ENCODE measurements around the gene RAPGEF6.
A peak's percentile ranks its signal among the peaks of the same experiment; 100 is the strongest.
"Not testable (repeated sequence)": the region's sequence is repeated elsewhere in the genome, so short reads cannot be mapped to it uniquely, and the experiment has no call there.

The RAPGEF6 gene

GRCh38 chr5:131431794-131432193, 203.2 kb downstream of the RAPGEF6 start:
- no peak for DNase-seq (ENCODE audit: low read depth in 2 of 2, low spot score in 1 of 2)

- DNase-seq (ENCODE audit: low read depth in 2 of 2, low spot score in 1 of 2), result no peak
These were observed 204.2 kb downstream of the RAPGEF6 start for GRCh38 chr5:131430794-131431193.

GRCh38 chr5:131426011-131426410, 209.0 kb downstream of the RAPGEF6 start:
- no peak for DNase-seq (ENCODE audit: low read depth in 2 of 2, low spot score in 1 of 2)

GRCh38 chr5:131423056-131423455, 212.0 kb downstream of the RAPGEF6 start:
- DNase-seq (ENCODE audit: low read depth in 2 of 2, low spot score in 1 of 2), result no peak

- DNase-seq (ENCODE audit: low read depth in 2 of 2, low spot score in 1 of 2), result no peak
These were observed 215.2 kb downstream of the RAPGEF6 start for GRCh38 chr5:131419877-131420276.

GRCh38 chr5:131418846-131419245, 216.2 kb downstream of the RAPGEF6 start:
- DNase-seq (ENCODE audit: low read depth in 2 of 2, low spot score in 1 of 2), result no peak

GRCh38 chr5:131417240-131417869, 217.7 kb downstream of the RAPGEF6 start:
- peak; percentile 63 to 82 for DNase-seq (ENCODE audit: low read depth in 2 of 2, low spot score in 1 of 2)

- no peak for DNase-seq (ENCODE audit: low read depth in 2 of 2, low spot score in 1 of 2)
These were observed 218.3 kb downstream of the RAPGEF6 start for GRCh38 chr5:131416729-131417128.

GRCh38 chr5:131413605-131414559, 221.1 kb downstream of the RAPGEF6 start:
- DNase-seq (ENCODE audit: low read depth in 2 of 2, low spot score in 1 of 2), result no peak

- DNase-seq (ENCODE audit: low read depth in 2 of 2, low spot score in 1 of 2), result no peak
These were observed 227.9 kb downstream of the RAPGEF6 start for GRCh38 chr5:131406975-131407638.

- no peak for DNase-seq (ENCODE audit: low read depth in 2 of 2, low spot score in 1 of 2)
These were observed 229.0 kb downstream of the RAPGEF6 start for GRCh38 chr5:131406076-131406475.

- DNase-seq (ENCODE audit: low read depth in 2 of 2, low spot score in 1 of 2), result no peak
These were observed 229.4 kb downstream of the RAPGEF6 start for GRCh38 chr5:131405674-131406073.

- no peak for DNase-seq (ENCODE audit: low read depth in 2 of 2, low spot score in 1 of 2)
These were observed 234.4 kb downstream of the RAPGEF6 start for GRCh38 chr5:131400585-131400984.

GRCh38 chr5:131399007-131399406, 236.0 kb downstream of the RAPGEF6 start:
- not testable (repeated sequence) for DNase-seq (ENCODE audit: low read depth in 2 of 2, low spot score in 1 of 2)

GRCh38 chr5:131396630-131397273, 238.3 kb downstream of the RAPGEF6 start:
- DNase-seq (ENCODE audit: low read depth in 2 of 2, low spot score in 1 of 2), result no peak

- no peak for DNase-seq (ENCODE audit: low read depth in 2 of 2, low spot score in 1 of 2)
These were observed 239.0 kb downstream of the RAPGEF6 start for GRCh38 chr5:131396015-131396414.

GRCh38 chr5:131394128-131394527, 240.9 kb downstream of the RAPGEF6 start:
- DNase-seq (ENCODE audit: low read depth in 2 of 2, low spot score in 1 of 2), result no peak

- DNase-seq (ENCODE audit: low read depth in 2 of 2, low spot score in 1 of 2), result no peak
These were observed 241.5 kb downstream of the RAPGEF6 start for GRCh38 chr5:131393498-131393968.

GRCh38 chr5:131392466-131393095, 242.4 kb downstream of the RAPGEF6 start:
- no peak for DNase-seq (ENCODE audit: low read depth in 2 of 2, low spot score in 1 of 2)

- no peak for DNase-seq (ENCODE audit: low read depth in 2 of 2, low spot score in 1 of 2)
These were observed 245.2 kb downstream of the RAPGEF6 start for GRCh38 chr5:131389869-131390265.

All from stimulated activated CD8-positive, alpha-beta memory T cell treated with anti-CD3 and anti-CD28 coated beads, Interleukin-4, amount 100 ng/mL, for 4 hours (primary cell).